ENCODE measurements around the gene KNL1. TPM values are rescaled to one million over a fixed set of nuclear protein-coding genes. Genes with fewer than 3 reads are reported as not detected.
"Not testable (repeated sequence)": the region's sequence is repeated elsewhere in the genome, so short reads cannot be mapped to it uniquely, and the experiment has no call there.

KNL1 gene
- polyA plus RNA-seq, 4 donors: 8.1 to 11.0 (median 8.9) TPM

GRCh38 chr15:40569129-40569953 is 24.7 kb upstream of the KNL1 start, which contains the start of gene RPUSD2:
RPUSD2 (plus strand) TSS chr15:40569299; CDS start chr15:40569338, 39 bp downstream.
- 0% methylated on average over 61 to 62 of the region's 62 CpGs for WGBS, 3 donors
- FAIRE-seq: no peak

DNA sequence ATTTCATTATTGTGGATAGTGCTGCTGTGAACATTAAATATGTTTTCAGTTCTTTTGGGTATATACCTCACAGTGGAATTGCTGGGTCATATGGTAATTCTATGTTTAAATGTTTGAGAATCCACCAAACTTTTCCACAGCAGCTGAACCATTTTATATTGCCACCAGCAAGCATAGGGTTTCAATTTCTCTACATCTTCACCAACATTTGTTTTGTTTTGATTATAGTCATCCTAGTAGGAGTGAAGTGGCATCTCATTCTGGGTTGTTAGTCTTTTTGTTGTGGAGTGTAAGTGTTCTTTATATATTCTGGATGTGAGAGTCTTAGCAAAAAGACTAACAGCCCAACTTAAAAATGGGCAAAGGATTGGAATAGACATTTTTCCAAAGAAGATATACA is 18.9 kb upstream of the KNL1 start:
- Histone ChIP-seq H3K27ac (ENCODE audit: low read depth in 1 of 3, low read length in 2 of 3) (no peak overlapping the region), H3K4me3 (ENCODE audit: low read depth in 1 of 3, low read length in 3 of 3) (no peak overlapping the region), H3K4me1 (ENCODE audit: control insufficient read depth in 3 of 3, insufficient read depth in 2 of 3, low read depth in 1 of 3, low read length in 2 of 3) (peaks cover 0 to 2% (median 0%) of the 10 kb centered on the region in 3 donors), H3K27me3 (ENCODE audit: control insufficient read depth in 3 of 3, insufficient read depth in 3 of 3, low read length in 3 of 3) (no peaks in the 10 kb centered on the region), H3K36me3 (ENCODE audit: control insufficient read depth in 3 of 3, insufficient read depth in 2 of 3, low read depth in 1 of 3, low read length in 3 of 3) (peaks cover 0 to 20% (median 0%) of the 10 kb centered on the region in 3 donors), H3K9me3 (ENCODE audit: control insufficient read depth in 2 of 2, insufficient read depth in 1 of 2, low read depth in 1 of 2, low read length in 1 of 2) (no peaks in the 10 kb centered on the region)
- no peak for FAIRE-seq
- no peak for DNase-seq

More at GRCh38 chr15:40569129-40569953, 24.7 kb upstream of the KNL1 start, which contains the start of gene RPUSD2:
- Histone ChIP-seq H3K4me1 (ENCODE audit: control insufficient read depth in 3 of 3, insufficient read depth in 2 of 3, low read depth in 1 of 3, low read length in 2 of 3) (peaks cover 0 to 4% (median 3%) of the 10 kb centered on the region in 3 donors), H3K4me3 (ENCODE audit: low read depth in 1 of 3, low read length in 3 of 3) (peak within 1 kb of the TSS; percentile 79 to 94 (median 89)), H3K27me3 (ENCODE audit: control insufficient read depth in 3 of 3, insufficient read depth in 3 of 3, low read length in 3 of 3) (peaks cover 0 to 3% (median 0%) of the 10 kb centered on the region in 3 donors), H3K36me3 (ENCODE audit: control insufficient read depth in 3 of 3, insufficient read depth in 2 of 3, low read depth in 1 of 3, low read length in 3 of 3) (peaks cover 0 to 20% (median 0%) of the 10 kb centered on the region in 3 donors), H3K9me3 (ENCODE audit: control insufficient read depth in 2 of 2, insufficient read depth in 1 of 2, low read depth in 1 of 2, low read length in 1 of 2) (no peaks in the 10 kb centered on the region), H3K27ac (ENCODE audit: low read depth in 1 of 3, low read length in 2 of 3) (peak within 1 kb of the TSS; percentile 85 to 96 (median 86))
- DNase-seq: peak; percentile 94 to 97

DNA sequence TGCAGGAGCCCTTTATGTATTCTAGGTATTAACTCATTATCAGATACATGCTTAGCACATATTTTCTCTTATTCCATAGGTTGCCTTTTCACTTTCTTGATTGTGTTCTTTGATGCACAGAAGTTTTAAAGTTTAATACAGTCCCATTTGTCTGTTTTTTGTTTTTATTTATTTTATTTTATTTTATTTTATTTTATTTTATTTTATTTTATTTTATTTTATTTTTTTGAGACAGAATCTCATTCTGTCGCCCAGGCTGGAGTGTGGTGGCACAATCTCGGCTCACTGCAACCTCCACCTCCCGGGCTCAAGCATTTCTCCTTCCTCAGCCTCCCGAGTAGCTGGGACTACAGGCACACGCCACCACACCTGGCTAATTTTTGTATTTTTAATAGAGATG is 17.1 kb upstream of the KNL1 start:
- not testable (repeated sequence) for FAIRE-seq; H3K9me3 ChIP-seq (ENCODE audit: control insufficient read depth in 2 of 2, insufficient read depth in 1 of 2, low read depth in 1 of 2, low read length in 1 of 2); H3K4me1 ChIP-seq (ENCODE audit: control insufficient read depth in 3 of 3, insufficient read depth in 2 of 3, low read depth in 1 of 3, low read length in 2 of 3); H3K27ac ChIP-seq (ENCODE audit: low read depth in 1 of 3, low read length in 2 of 3); H3K4me3 ChIP-seq (ENCODE audit: low read depth in 1 of 3, low read length in 3 of 3); H3K27me3 ChIP-seq (ENCODE audit: control insufficient read depth in 3 of 3, insufficient read depth in 3 of 3, low read length in 3 of 3); DNase-seq
- peaks cover 0 to 14% (median 0%) of the 10 kb centered on the region in 3 donors for H3K36me3 ChIP-seq (ENCODE audit: control insufficient read depth in 3 of 3, insufficient read depth in 2 of 3, low read depth in 1 of 3, low read length in 3 of 3)
- 94 to 99% (median 96%) methylated on average over 5 of the region's 5 CpGs for WGBS, 3 donors

- Histone ChIP-seq H3K4me1 (ENCODE audit: control insufficient read depth in 3 of 3, insufficient read depth in 2 of 3, low read depth in 1 of 3, low read length in 2 of 3) (no peaks in the 10 kb centered on the region), H3K9me3 (ENCODE audit: control insufficient read depth in 2 of 2, insufficient read depth in 1 of 2, low read depth in 1 of 2, low read length in 1 of 2) (peaks cover 0 to 4% of the 10 kb centered on the region in 2 donors), H3K27me3 (ENCODE audit: control insufficient read depth in 3 of 3, insufficient read depth in 3 of 3, low read length in 3 of 3) (no peaks in the 10 kb centered on the region), H3K27ac (ENCODE audit: low read depth in 1 of 3, low read length in 2 of 3) (no peak overlapping the region), H3K4me3 (ENCODE audit: low read depth in 1 of 3, low read length in 3 of 3) (no peak overlapping the region), H3K36me3 (ENCODE audit: control insufficient read depth in 3 of 3, insufficient read depth in 2 of 3, low read depth in 1 of 3, low read length in 3 of 3) (peaks cover 0 to 3% (median 0%) of the 10 kb centered on the region in 3 donors)
- DNase-seq (no peak), FAIRE-seq (no peak)
- WGBS, 3 donors: 42 to 59% (median 51%) methylated on average over 4 of the region's 4 CpGs
Observed at GRCh38 chr15:40578892-40579291, 15.2 kb upstream of the KNL1 start.

- DNase-seq; H3K4me3 ChIP-seq (ENCODE audit: low read depth in 1 of 3, low read length in 3 of 3); H3K27me3 ChIP-seq (ENCODE audit: control insufficient read depth in 3 of 3, insufficient read depth in 3 of 3, low read length in 3 of 3); H3K4me1 ChIP-seq (ENCODE audit: control insufficient read depth in 3 of 3, insufficient read depth in 2 of 3, low read depth in 1 of 3, low read length in 2 of 3); H3K27ac ChIP-seq (ENCODE audit: low read depth in 1 of 3, low read length in 2 of 3); H3K36me3 ChIP-seq (ENCODE audit: control insufficient read depth in 3 of 3, insufficient read depth in 2 of 3, low read depth in 1 of 3, low read length in 3 of 3); H3K9me3 ChIP-seq (ENCODE audit: control insufficient read depth in 2 of 2, insufficient read depth in 1 of 2, low read depth in 1 of 2, low read length in 1 of 2); FAIRE-seq: not testable (repeated sequence)
- WGBS, 3 donors: 63 to 94% (median 75%) methylated on average over 2 of the region's 2 CpGs
Observed at GRCh38 chr15:40581796-40582195, 12.3 kb upstream of the KNL1 start.

DNA sequence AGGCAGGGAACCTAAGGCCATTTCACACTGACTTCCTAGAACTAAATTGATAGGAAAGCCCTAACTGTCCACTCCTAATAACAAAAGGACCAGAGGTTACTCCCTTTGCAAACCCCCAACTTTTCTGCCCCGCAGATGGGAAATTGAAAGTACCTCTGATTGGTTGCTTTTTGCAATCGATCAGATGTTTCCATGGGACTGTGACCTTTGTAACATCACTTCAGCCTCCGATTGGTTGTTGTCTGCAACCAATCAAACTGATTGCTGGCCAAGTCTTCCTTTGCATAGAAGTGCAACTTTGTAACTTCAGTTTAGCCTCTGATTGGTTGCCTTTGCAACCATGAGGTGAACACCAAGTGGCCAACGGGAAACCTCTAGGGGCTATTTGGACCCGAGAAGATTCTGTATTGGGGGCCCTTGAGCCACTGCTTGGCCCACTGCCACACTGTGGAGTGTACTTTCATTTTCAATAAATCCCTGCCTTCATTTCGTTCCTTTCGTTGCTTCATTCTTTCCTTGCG is 11.3 kb upstream of the KNL1 start:
- Histone ChIP-seq H3K36me3 (ENCODE audit: control insufficient read depth in 3 of 3, insufficient read depth in 2 of 3, low read depth in 1 of 3, low read length in 3 of 3) (no peaks in the 10 kb centered on the region), H3K9me3 (ENCODE audit: control insufficient read depth in 2 of 2, insufficient read depth in 1 of 2, low read depth in 1 of 2, low read length in 1 of 2) (peaks cover 0 to 4% of the 10 kb centered on the region in 2 donors), H3K4me1 (ENCODE audit: control insufficient read depth in 3 of 3, insufficient read depth in 2 of 3, low read depth in 1 of 3, low read length in 2 of 3) (no peaks in the 10 kb centered on the region), H3K27me3 (ENCODE audit: control insufficient read depth in 3 of 3, insufficient read depth in 3 of 3, low read length in 3 of 3) (no peaks in the 10 kb centered on the region), H3K4me3 (ENCODE audit: low read depth in 1 of 3, low read length in 3 of 3) (peak overlapping the region in 2 of 3 donors; percentile 5 to 38), H3K27ac (ENCODE audit: low read depth in 1 of 3, low read length in 2 of 3) (no peak overlapping the region)
- 20 to 53% (median 24%) methylated on average over 8 of the region's 8 CpGs for WGBS, 3 donors
- no peak for FAIRE-seq
- DNase-seq: peak in 1 of 2 donors; percentile 97

DNA sequence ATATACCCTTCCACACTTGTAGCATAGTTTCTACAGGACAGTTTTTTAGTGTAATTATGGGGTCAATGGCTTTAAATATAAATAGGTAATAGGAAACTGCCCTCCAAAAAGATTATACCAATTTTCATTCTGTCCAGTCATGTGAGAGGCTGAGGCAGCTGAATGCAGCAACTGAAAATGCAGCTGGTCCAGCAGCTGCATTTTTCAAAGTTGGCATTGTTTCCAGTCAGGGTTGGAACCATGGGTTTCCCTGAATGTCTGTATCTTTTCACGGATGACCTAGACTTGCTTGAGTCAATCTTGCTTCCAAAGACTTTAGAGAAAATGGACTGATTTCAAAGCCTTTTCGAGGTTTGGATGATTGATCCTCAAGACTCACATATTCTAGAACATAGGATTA is 9.9 kb upstream of the KNL1 start:
- DNase-seq: no peak
- WGBS, 3 donors: 35 to 52% (median 39%) methylated on average over 2 of the region's 2 CpGs

DNA sequence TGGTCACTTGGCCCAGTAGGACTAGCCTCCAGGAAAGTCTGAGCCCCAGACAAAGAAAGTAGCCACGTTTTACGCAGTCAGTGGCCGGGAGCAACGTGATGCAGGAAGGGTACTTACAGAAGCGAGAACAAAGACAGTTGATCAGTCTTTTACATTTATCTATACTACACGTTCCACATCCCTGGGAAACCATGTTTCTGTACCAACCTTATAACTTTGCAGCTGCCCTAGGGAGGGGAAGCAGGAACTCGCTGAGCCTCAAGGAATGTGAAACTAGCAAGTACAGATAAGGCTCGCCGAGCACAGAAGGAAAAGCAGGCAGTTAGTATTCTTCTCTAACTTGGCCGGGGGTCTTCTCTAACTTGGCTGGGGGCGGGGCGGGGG is 3.4 kb upstream of the KNL1 start:
- DNase-seq: peak; percentile 62 to 69
- Histone ChIP-seq H3K27ac (ENCODE audit: low read depth in 1 of 3, low read length in 2 of 3) (peak overlapping the region in 2 of 3 donors; percentile 60 to 82), H3K9me3 (ENCODE audit: control insufficient read depth in 2 of 2, insufficient read depth in 1 of 2, low read depth in 1 of 2, low read length in 1 of 2) (no peaks in the 10 kb centered on the region), H3K4me3 (ENCODE audit: low read depth in 1 of 3, low read length in 3 of 3) (peak overlapping the region in 1 of 3 donors; percentile 27), H3K4me1 (ENCODE audit: control insufficient read depth in 3 of 3, insufficient read depth in 2 of 3, low read depth in 1 of 3, low read length in 2 of 3) (peaks cover 0 to 15% (median 2%) of the 10 kb centered on the region in 3 donors), H3K27me3 (ENCODE audit: control insufficient read depth in 3 of 3, insufficient read depth in 3 of 3, low read length in 3 of 3) (no peaks in the 10 kb centered on the region), H3K36me3 (ENCODE audit: control insufficient read depth in 3 of 3, insufficient read depth in 2 of 3, low read depth in 1 of 3, low read length in 3 of 3) (no peaks in the 10 kb centered on the region)
- 10 to 52% (median 35%) methylated on average over 12 of the region's 12 CpGs for WGBS, 3 donors
- no peak for FAIRE-seq

More for the DNA sequence above, 9.9 kb upstream of the KNL1 start:
- Histone ChIP-seq H3K27ac (ENCODE audit: low read depth in 1 of 3, low read length in 2 of 3) (no peak overlapping the region), H3K9me3 (ENCODE audit: control insufficient read depth in 2 of 2, insufficient read depth in 1 of 2, low read depth in 1 of 2, low read length in 1 of 2) (peaks cover 0 to 4% of the 10 kb centered on the region in 2 donors), H3K4me1 (ENCODE audit: control insufficient read depth in 3 of 3, insufficient read depth in 2 of 3, low read depth in 1 of 3, low read length in 2 of 3) (no peaks in the 10 kb centered on the region), H3K36me3 (ENCODE audit: control insufficient read depth in 3 of 3, insufficient read depth in 2 of 3, low read depth in 1 of 3, low read length in 3 of 3) (no peaks in the 10 kb centered on the region), H3K4me3 (ENCODE audit: low read depth in 1 of 3, low read length in 3 of 3) (no peak overlapping the region), H3K27me3 (ENCODE audit: control insufficient read depth in 3 of 3, insufficient read depth in 3 of 3, low read length in 3 of 3) (no peaks in the 10 kb centered on the region)
- no peak for FAIRE-seq
